DND-41 (cell line): ENCODE results near the gene FNDC3B.

ENCODE experiments used
- CTCF ChIP-seq: IDR thresholded peaks from 2 replicates; pipeline ENCODE4 v1.5.1; 2012; ENCODE audit warnings: borderline replicate concordance, low read length, moderate library complexity, mild to moderate bottlenecking; ENCODE audit not compliant: poor library complexity, severe bottlenecking; ENCODE audit errors: extremely low read depth
- EZH2 ChIP-seq: IDR thresholded peaks from 3 replicates; pipeline ENCODE4 v1.6.1; 2012; ENCODE audit warnings: borderline replicate concordance, low read depth, mild to moderate bottlenecking, moderate library complexity, low read length, inconsistent platforms; ENCODE audit not compliant: severe bottlenecking

- TF ChIP-seq EZH2, result no peak
- TF ChIP-seq CTCF, result no peak
Measured at GRCh38 chr3:172303181-172303580, 263.8 kb downstream of the FNDC3B start.
